ENCODE results near the gene DHRS3.

GRCh38 chr1:12634156-12634555 is 16.1 kb upstream of the DHRS3 start:
- TF ChIP-seq CTCF (IDR thresholded peaks at IDR 0.05) (no peak), POLR2A (IDR thresholded peaks at IDR 0.05) (no peak)
